A549 (cell line): Measurements from ENCODE around the gene LILRB2. TPM values are rescaled to one million over a fixed set of nuclear protein-coding genes. Genes with fewer than 3 reads are reported as not detected.

Experiments
- ATAC-seq, 2 experiments: fragments of 200-7000 bp in 1 of 2; fragments of >200 bp in 1 of 2; cut with Nextera tagmentation in 1 of 2; cut with Tn5 transposase in 1 of 2; 3 replicates each; pipeline versions ENCODE4 v1.8.0 to v1.9.1; 2018 to 2020; ENCODE audit warnings: mild to moderate bottlenecking in 1 of 2, moderate library complexity in 1 of 2
- CTCF ChIA-PET: fragments of 300-600 bp; sonication (Branson Sonifier 250); formaldehyde crosslinking; extraction: SDS; loops from one replicate; lab custom pipeline; 2021; ENCODE audit warnings: antibody characterized with exemption, inconsistent platforms; lab: Yijun Ruan, JAX
- POLR2A ChIA-PET: fragments of 350-600 bp; formaldehyde crosslinking; extraction: SDS; loops from one replicate; lab custom pipeline; 2021; ENCODE audit warnings: antibody characterized with exemption, inconsistent platforms; lab: Yijun Ruan, JAX
- DNase-seq, 2 experiments: peaks; one replicate each; pipeline versions ENCODE4 v3.0.0 to v3.0.0-alpha.2; 2011 to 2016; ENCODE audit warnings: low read depth in 1 of 2, low spot score in 1 of 2
- FAIRE-seq: peaks from 2 replicates; lab custom pipeline; 2011; peaks lifted over from hg19 to GRCh38; lab: Jason Lieb, UNC
- H3K27ac ChIP-seq, 2 experiments: fragments of >200 bp; sonication (Bioruptor Twin); formaldehyde crosslinking; 3 replicates each; pipeline ENCODE4 v1.5.1; 2016 to 2017
- H3K4me1 ChIP-seq: fragments of >200 bp; sonication (Bioruptor Twin); formaldehyde crosslinking; 3 replicates; pipeline ENCODE4 v1.6.1; 2016
- H3K4me2 ChIP-seq: fragments of >200 bp; sonication (Bioruptor Twin); formaldehyde crosslinking; 3 replicates; pipeline ENCODE4 v1.6.1; 2016
- H3K4me3 ChIP-seq: fragments of >200 bp; sonication (Bioruptor Twin); formaldehyde crosslinking; 3 replicates; pipeline ENCODE4 v1.5.1; 2016
- H3K9me3 ChIP-seq: fragments of >200 bp; sonication (Bioruptor Twin); formaldehyde crosslinking; 3 replicates; pipeline ENCODE4 v1.6.1; 2016
- BHLHE40 ChIP-seq: IDR thresholded peaks from 2 replicates; pipeline ENCODE4 v1.6.1; 2012; ENCODE audit warnings: low read depth, low read length, inconsistent platforms
- CHD4 ChIP-seq: fragments of 200-600 bp; sonication (generic); IDR thresholded peaks from 2 replicates; pipeline ENCODE4 v1.6.1; 2016; ENCODE audit warnings: antibody characterized with exemption, mild to moderate bottlenecking, borderline replicate concordance
- E2F6 ChIP-seq: IDR thresholded peaks from 2 replicates; pipeline ENCODE4 v1.6.1; 2012; ENCODE audit warnings: low read depth, borderline replicate concordance
- EHMT2 ChIP-seq: fragments of 200-600 bp; sonication (generic); IDR thresholded peaks from 2 replicates; pipeline ENCODE4 v1.6.1; 2016; ENCODE audit warnings: antibody characterized with exemption, low read depth, mild to moderate bottlenecking, moderate library complexity
- EP300 ChIP-seq, 2 experiments: fragments of >200 bp; sonication (Bioruptor Twin); formaldehyde crosslinking; IDR thresholded peaks; 2 replicates in 1 of 2; 3 replicates in 1 of 2; pipeline ENCODE4 v1.6.1; 2016 to 2017
- FOSL2 ChIP-seq, 2 experiments: fragments of 450-650 bp in 1 of 2; fragments of >200 bp in 1 of 2; sonication (Bioruptor Twin) in 1 of 2; formaldehyde crosslinking; IDR thresholded peaks; 2 replicates each; pipeline versions ENCODE4 v1.5.0 to v1.6.1; 2016 to 2020; ENCODE audit warnings: mild to moderate bottlenecking in 1 of 2, moderate library complexity in 1 of 2
- HOXB13 ChIP-seq: fragments of 250-450 bp; sonication (Bioruptor Pico); IDR thresholded peaks from 2 replicates; pipeline ENCODE4 v1.5.0; 2020; ENCODE audit warnings: low read depth, mild to moderate bottlenecking, moderate library complexity
- JUNB ChIP-seq: fragments of >200 bp; sonication (Bioruptor Twin); formaldehyde crosslinking; IDR thresholded peaks from 2 replicates; pipeline ENCODE4 v1.6.1; 2016
- KDM1A ChIP-seq: fragments of 200-600 bp; sonication (generic); IDR thresholded peaks from 2 replicates; pipeline ENCODE4 v1.6.1; 2016; ENCODE audit warnings: low read depth, mild to moderate bottlenecking
- MAZ ChIP-seq: fragments of 150-350 bp; IDR thresholded peaks from 2 replicates; pipeline ENCODE4 v1.6.1; 2014; ENCODE audit warnings: antibody characterized with exemption, low read depth, low read length, borderline replicate concordance
- MYC ChIP-seq: IDR thresholded peaks from 2 replicates; pipeline ENCODE4 v1.6.1; 2012; ENCODE audit warnings: mild to moderate bottlenecking, inconsistent platforms, low read length, improper control_type of control experiment, borderline replicate concordance
- NFE2L2 ChIP-seq: fragments of 150-350 bp; conservative IDR thresholded peaks from 2 replicates; pipeline ENCODE4 v1.6.1; 2014; ENCODE audit warnings: low read length
- NPAS2 ChIP-seq: fragments of 250-450 bp; sonication (Bioruptor Pico); IDR thresholded peaks from 2 replicates; pipeline ENCODE4 v1.8.0; 2022; ENCODE audit warnings: mild to moderate bottlenecking, moderate library complexity, borderline replicate concordance
- RFX5 ChIP-seq: fragments of 450-650 bp; IDR thresholded peaks from 2 replicates; pipeline ENCODE4 v1.7.1; 2014; ENCODE audit warnings: antibody characterized with exemption, mild to moderate bottlenecking, moderate library complexity
- SMC3 ChIP-seq: fragments of >200 bp; sonication (Bioruptor Twin); formaldehyde crosslinking; IDR thresholded peaks from 3 replicates; pipeline ENCODE4 v1.6.1; 2018; ENCODE audit warnings: inconsistent platforms
- SREBF2 ChIP-seq: fragments of 450-650 bp; IDR thresholded peaks from 2 replicates; pipeline ENCODE4 v1.6.1; 2014; ENCODE audit warnings: mild to moderate bottlenecking, moderate library complexity
- TFCP2L1 ChIP-seq: fragments of 250-450 bp; sonication (Bioruptor Pico); IDR thresholded peaks from 2 replicates; pipeline ENCODE4 v1.5.0; 2021; ENCODE audit warnings: mild to moderate bottlenecking
- TP53 ChIP-seq: fragments of 250-450 bp; sonication (Bioruptor Pico); IDR thresholded peaks from 2 replicates; pipeline ENCODE4 v1.5.0; 2021; ENCODE audit warnings: mild to moderate bottlenecking, moderate library complexity
- USF2 ChIP-seq: fragments of 450-650 bp; IDR thresholded peaks from 2 replicates; pipeline ENCODE4 v1.6.1; 2014; ENCODE audit warnings: antibody characterized with exemption
- ZC3H11A ChIP-seq: fragments of 450-650 bp; IDR thresholded peaks from 2 replicates; pipeline ENCODE4 v1.6.1; 2014; ENCODE audit warnings: antibody characterized with exemption, mild to moderate bottlenecking
- ZSCAN20 ChIP-seq: fragments of 250-450 bp; sonication (Bioruptor Pico); IDR thresholded peaks from 2 replicates; pipeline ENCODE4 v1.8.0; 2022; ENCODE audit warnings: mild to moderate bottlenecking, moderate library complexity
- WGBS: methylation state at CpG from one replicate; pipeline ENCODE4 v1.1.6; 2017; ENCODE audit errors: missing lambda C conversion rate; 5-methylcytosine and 5-hydroxymethylcytosine counted together
- polyA plus RNA-seq, 4 experiments: library from polyadenylated mRNA; depleted of rRNA in 3 of 4; stranded (reverse); fragments of >200 nt; fragmentation: RNase III in 1 of 4; extraction: RNeasy Plus Mini Kit Qiagen cat#74134 plus additional on column Dnase treatment in 1 of 4; gene quantifications; 2 replicates in 3 of 4; 3 replicates in 1 of 4; pipeline ENCODE4 v1.2.3, GENCODE V29; 2011 to 2017

The LILRB2 gene
- polyA plus RNA-seq, 2 of the 4 experiments (the other 2 are of a cell fraction), result not detected

GRCh38 chr19:54312436-54313377 lies 31.8 kb upstream of the LILRB2 start, which contains the start of gene LILRA5:
Gene LILRA5, minus strand, starts transcription at chr19:54313166. Its CDS starts 147 bp downstream, at chr19:54313019.
- no peak for DNase-seq
- peak in 1 of 2 experiments; percentile 55; a peak in 3 of 6 replicates for ATAC-seq
- no peak within 1 kb of the TSS for H3K4me3 ChIP-seq
- 2% methylated on average over 9 of the region's 13 CpGs for WGBS
- no peak for FAIRE-seq
- H3K9me3 ChIP-seq, result no peaks in the 10 kb centered on the region
- no peak within 1 kb of the TSS for H3K4me2 ChIP-seq
- TF ChIP-seq BHLHE40, result no peak
- no peak for TF ChIP-seq MAZ
- TF ChIP-seq E2F6, result no peak
- H3K4me1 ChIP-seq, result no peaks in the 10 kb centered on the region
- no peak within 1 kb of the TSS for H3K27ac ChIP-seq
- CTCF ChIA-PET, result interaction anchor here (1.4 kb wide), 1 partner anchor 78 kb away, joined by 4 read pairs; no protein-coding TSS in a partner anchor
- POLR2A ChIA-PET, result no interaction called here

GRCh38 chr19:54312011-54312410 lies 31.1 kb upstream of the LILRB2 start:
- FAIRE-seq (no peak), ATAC-seq (peak; percentile 14 to 28; a peak in 1 of 6 replicates), DNase-seq (no peak)
- H3K4me3 ChIP-seq, result no peak overlapping the region
- no peak overlapping the region for H3K27ac ChIP-seq
- 24% methylated on average over 4 of the region's 6 CpGs for WGBS
- TF ChIP-seq FOSL2 (IDR thresholded peaks at IDR 0.05) (no peak), FOSL2 (CRISPR knock-in tag; IDR thresholded peaks at IDR 0.05) (no peak), HOXB13 (CRISPR knock-in tag) (no peak), E2F6 (no peak), SMC3 (no peak), CHD4 (no peak), USF2 (no peak), ZSCAN20 (no peak), EHMT2 (no peak), SREBF2 (no peak), ZC3H11A (no peak), TP53 (CRISPR knock-in tag) (no peak), EP300 (IDR thresholded peaks at IDR 0.05) (no peak), RFX5 (no peak), TFCP2L1 (no peak), NFE2L2 (no peak), NPAS2 (CRISPR knock-in tag) (no peak), JUNB (no peak)
- H3K9me3 ChIP-seq, result no peaks in the 10 kb centered on the region
- POLR2A ChIA-PET, result no interaction called here
- CTCF ChIA-PET, result interaction anchor here (1.4 to 2.0 kb wide), 2 partner anchors 79 kb away, joined by 4 to 8 read pairs; no protein-coding TSS in a partner anchor
- H3K4me1 ChIP-seq, result no peaks in the 10 kb centered on the region
- H3K4me2 ChIP-seq, result no peak overlapping the region

GRCh38 chr19:54311486-54311885 lies 30.6 kb upstream of the LILRB2 start:
- CTCF ChIA-PET, result interaction anchor here (1.6 to 2.0 kb wide), 3 partner anchors 13 to 80 kb away, joined by 4 to 8 read pairs (median 5); no protein-coding TSS in a partner anchor
- H3K4me3 ChIP-seq, result no peak overlapping the region
- TF ChIP-seq CHD4 (no peak), FOSL2 (IDR thresholded peaks at IDR 0.05) (no peak), FOSL2 (CRISPR knock-in tag; IDR thresholded peaks at IDR 0.05) (no peak), MYC (no peak), KDM1A (no peak)
- 4% methylated on average over 5 of the region's 5 CpGs for WGBS
- H3K4me1 ChIP-seq, result no peaks in the 10 kb centered on the region
- H3K4me2 ChIP-seq, result no peak overlapping the region
- H3K27ac ChIP-seq, result no peak overlapping the region
- ATAC-seq (peak in 1 of 2 experiments; percentile 21; a peak in 2 of 6 replicates), FAIRE-seq (no peak), DNase-seq (no peak)
- H3K9me3 ChIP-seq, result no peaks in the 10 kb centered on the region
- POLR2A ChIA-PET, result no interaction called here
